ENCODE measurements around the gene B3GALT6.

GRCh38 chr1:1206376-1206965 is 25.6 kb upstream of the B3GALT6 start, which contains the start of gene TNFRSF18:
- TF ChIP-seq, protein P1, sequence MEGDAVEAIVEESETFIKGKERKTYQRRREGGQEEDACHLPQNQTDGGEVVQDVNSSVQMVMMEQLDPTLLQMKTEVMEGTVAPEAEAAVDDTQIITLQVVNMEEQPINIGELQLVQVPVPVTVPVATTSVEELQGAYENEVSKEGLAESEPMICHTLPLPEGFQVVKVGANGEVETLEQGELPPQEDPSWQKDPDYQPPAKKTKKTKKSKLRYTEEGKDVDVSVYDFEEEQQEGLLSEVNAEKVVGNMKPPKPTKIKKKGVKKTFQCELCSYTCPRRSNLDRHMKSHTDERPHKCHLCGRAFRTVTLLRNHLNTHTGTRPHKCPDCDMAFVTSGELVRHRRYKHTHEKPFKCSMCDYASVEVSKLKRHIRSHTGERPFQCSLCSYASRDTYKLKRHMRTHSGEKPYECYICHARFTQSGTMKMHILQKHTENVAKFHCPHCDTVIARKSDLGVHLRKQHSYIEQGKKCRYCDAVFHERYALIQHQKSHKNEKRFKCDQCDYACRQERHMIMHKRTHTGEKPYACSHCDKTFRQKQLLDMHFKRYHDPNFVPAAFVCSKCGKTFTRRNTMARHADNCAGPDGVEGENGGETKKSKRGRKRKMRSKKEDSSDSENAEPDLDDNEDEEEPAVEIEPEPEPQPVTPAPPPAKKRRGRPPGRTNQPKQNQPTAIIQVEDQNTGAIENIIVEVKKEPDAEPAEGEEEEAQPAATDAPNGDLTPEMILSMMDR (IDR thresholded peaks at IDR 0.05): no peak
- no peak for TF ChIP-seq REST (IDR thresholded peaks at IDR 0.05; ENCODE audit: insufficient read depth in 1 of 2, low read depth in 2 of 2, low read length in 1 of 2)
- no peak for TF ChIP-seq SIN3A (IDR thresholded peaks at IDR 0.05; ENCODE audit: borderline replicate concordance, insufficient read depth, low read depth, low read length)
- no peak for TF ChIP-seq POLR2AphosphoS5 (IDR thresholded peaks at IDR 0.05; ENCODE audit: low read depth, low read length)

All from Panc1 (cell line).